Epithelial cell of alveolus of lung (primary cell): ENCODE measurements around the gene MMS19. TPM values are rescaled to one million over a fixed set of nuclear protein-coding genes. Genes with fewer than 3 reads are reported as not detected.

Experiments
- total RNA-seq: library from RNA; depleted of rRNA; stranded (reverse); fragments of >200 nt; gene quantifications from 2 replicates; pipeline ENCODE4 v1.2.1, GENCODE V29; 2015

MMS19 gene
- 62.8 and 107 TPM in 2 replicates for total RNA-seq

GRCh38 chr10:97498076-97498840 lies at the start of gene MMS19:
TSS of gene MMS19 (minus strand) at chr10:97498422. CDS start at chr10:97498384, 38 bp downstream.

GRCh38 chr10:97498841-97499560 lies 779 bp upstream of the MMS19 start, which contains the start of gene UBTD1:
TSS of gene UBTD1 (plus strand) at chr10:97498924. CDS start at chr10:97499204, 280 bp downstream.

GRCh38 chr10:97445722-97446639 lies 52.2 kb downstream of the MMS19 start, which contains the start of the genes EXOSC1 and ZDHHC16:
TSS of gene EXOSC1 (minus strand) at chr10:97446006. CDS start at chr10:97445985, 21 bp downstream.
TSS of gene ZDHHC16 (plus strand) at chr10:97446175. CDS start at chr10:97451676, 5,501 bp downstream.

GRCh38 chr10:97425964-97426775 lies 72.1 kb downstream of the MMS19 start, which contains the start of gene PGAM1:
TSS of gene PGAM1 (plus strand) at chr10:97426191. CDS start at chr10:97426308, 117 bp downstream.

Other genes with a start within 250 kb of the MMS19 start
- gene ARHGAP19, start 205.8 kb downstream of the MMS19 start, total RNA-seq, result 9.8 and 11.3 TPM in 2 replicates
- gene FRAT1, start 179.2 kb downstream of the MMS19 start, total RNA-seq, result 1.8 and 5.7 TPM in 2 replicates
- gene FRAT2, start 163.7 kb downstream of the MMS19 start, total RNA-seq, result 7.3 and 8.1 TPM in 2 replicates
- 6.8 and 22.1 TPM in 2 replicates for gene RRP12, start 97.1 kb downstream of the MMS19 start, total RNA-seq
- 543 and 737 TPM in 2 replicates for gene PGAM1, start 72.2 kb downstream of the MMS19 start, total RNA-seq
- gene EXOSC1, start 52.4 kb downstream of the MMS19 start, total RNA-seq, result 43.8 and 50.6 TPM in 2 replicates
- gene ZDHHC16, start 52.2 kb downstream of the MMS19 start, total RNA-seq, result 48.8 and 65.8 TPM in 2 replicates
- 27.5 and 32.8 TPM in 2 replicates for gene UBTD1, start 502 bp upstream of the MMS19 start, total RNA-seq
- 2.5 TPM in 1 of 2 replicates, not detected in the other for gene ANKRD2, start 74.4 kb upstream of the MMS19 start, total RNA-seq
- gene HOGA1, start 86.0 kb upstream of the MMS19 start, total RNA-seq, result 0.13 and 0.48 TPM in 2 replicates
- not detected in 2 replicates for gene C10orf62, start 91.3 kb upstream of the MMS19 start, total RNA-seq
- 3.4 and 7.4 TPM in 2 replicates for gene MORN4, start 135.1 kb upstream of the MMS19 start, total RNA-seq
- 17.8 and 32.2 TPM in 2 replicates for gene PI4K2A, start 142.2 kb upstream of the MMS19 start, total RNA-seq
- 17.1 and 28.0 TPM in 2 replicates for gene AVPI1, start 188.8 kb upstream of the MMS19 start, total RNA-seq
- 47.7 and 53.4 TPM in 2 replicates for gene MARVELD1, start 215.3 kb upstream of the MMS19 start, total RNA-seq
- gene ZFYVE27, start 238.7 kb upstream of the MMS19 start, total RNA-seq, result 9.6 and 15.3 TPM in 2 replicates